HCT116 (cell line): Measurements from ENCODE around the gene TMEM94.

ENCODE experiments used
- CBX3 ChIP-seq: IDR thresholded peaks from 2 replicates; pipeline ENCODE4 v1.6.1; 2012; ENCODE audit warnings: low read depth
- CEBPB ChIP-seq: IDR thresholded peaks from 2 replicates; pipeline ENCODE4 v1.6.1; 2012; ENCODE audit warnings: low read depth
- EGR1 ChIP-seq: IDR thresholded peaks from 2 replicates; pipeline ENCODE4 v1.6.1; 2012; ENCODE audit warnings: low read depth
- EZH2 ChIP-seq: fragments of 200-600 bp; sonication (generic); IDR thresholded peaks from 2 replicates; pipeline ENCODE4 v1.6.1; 2017; ENCODE audit warnings: antibody characterized with exemption, mixed run types
- YY1 ChIP-seq: IDR thresholded peaks from 2 replicates; pipeline ENCODE4 v1.6.1; 2011; ENCODE audit warnings: low read length, low read depth, moderate library complexity, mild to moderate bottlenecking; ENCODE audit not compliant: insufficient replicate concordance; ENCODE audit errors: extremely low read depth
- TF ChIP-seq, protein P1 (sequence below): IDR thresholded peaks from 2 replicates; pipeline ENCODE4 v1.6.1; 2012
- TF ChIP-seq, protein P2 (sequence below), 3 experiments: fragments of 200-600 bp in 1 of 3; sonication (generic) in 1 of 3; IDR thresholded peaks in 2 of 3; conservative IDR thresholded peaks in 1 of 3; 2 replicates each; pipeline ENCODE4 v1.5.1; 2012 to 2017; ENCODE audit warnings: low read depth in 2 of 3, low read length in 2 of 3, antibody characterized with exemption in 1 of 3, borderline replicate concordance in 1 of 3, control low read depth in 1 of 3, mild to moderate bottlenecking in 1 of 3, mixed read lengths in 1 of 3, mixed run types in 1 of 3, moderate library complexity in 1 of 3; ENCODE audit not compliant: insufficient read depth in 1 of 3

DNA sequence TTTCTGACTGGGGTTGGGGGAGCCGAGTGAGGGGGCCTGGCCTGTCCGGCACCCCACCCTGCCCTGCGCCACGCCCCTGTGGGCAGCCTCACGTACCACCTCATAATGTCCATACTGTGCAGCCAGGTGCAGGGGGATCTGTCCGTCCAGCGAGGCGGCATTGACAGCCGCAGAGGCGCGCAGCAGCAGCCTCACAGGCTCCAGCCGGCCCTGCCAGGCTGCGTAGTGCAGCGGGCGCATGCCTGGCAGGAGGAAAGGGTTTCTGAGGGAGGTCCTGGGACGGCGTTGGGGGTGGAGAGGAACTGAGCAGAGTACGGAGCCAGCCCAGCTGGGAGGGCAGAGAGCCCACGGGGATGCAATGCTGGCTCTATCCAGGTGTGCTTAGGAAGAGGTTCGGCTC lies 50.5 kb downstream of the TMEM94 start:
- TF ChIP-seq, protein P1, sequence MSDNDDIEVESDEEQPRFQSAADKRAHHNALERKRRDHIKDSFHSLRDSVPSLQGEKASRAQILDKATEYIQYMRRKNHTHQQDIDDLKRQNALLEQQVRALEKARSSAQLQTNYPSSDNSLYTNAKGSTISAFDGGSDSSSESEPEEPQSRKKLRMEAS: no peak
- TF ChIP-seq, protein P2, sequence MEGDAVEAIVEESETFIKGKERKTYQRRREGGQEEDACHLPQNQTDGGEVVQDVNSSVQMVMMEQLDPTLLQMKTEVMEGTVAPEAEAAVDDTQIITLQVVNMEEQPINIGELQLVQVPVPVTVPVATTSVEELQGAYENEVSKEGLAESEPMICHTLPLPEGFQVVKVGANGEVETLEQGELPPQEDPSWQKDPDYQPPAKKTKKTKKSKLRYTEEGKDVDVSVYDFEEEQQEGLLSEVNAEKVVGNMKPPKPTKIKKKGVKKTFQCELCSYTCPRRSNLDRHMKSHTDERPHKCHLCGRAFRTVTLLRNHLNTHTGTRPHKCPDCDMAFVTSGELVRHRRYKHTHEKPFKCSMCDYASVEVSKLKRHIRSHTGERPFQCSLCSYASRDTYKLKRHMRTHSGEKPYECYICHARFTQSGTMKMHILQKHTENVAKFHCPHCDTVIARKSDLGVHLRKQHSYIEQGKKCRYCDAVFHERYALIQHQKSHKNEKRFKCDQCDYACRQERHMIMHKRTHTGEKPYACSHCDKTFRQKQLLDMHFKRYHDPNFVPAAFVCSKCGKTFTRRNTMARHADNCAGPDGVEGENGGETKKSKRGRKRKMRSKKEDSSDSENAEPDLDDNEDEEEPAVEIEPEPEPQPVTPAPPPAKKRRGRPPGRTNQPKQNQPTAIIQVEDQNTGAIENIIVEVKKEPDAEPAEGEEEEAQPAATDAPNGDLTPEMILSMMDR (IDR thresholded peaks at IDR 0.05 in 2 of 3, conservative IDR thresholded peaks at IDR 0.05 in 1 of 3; ENCODE audit: borderline replicate concordance in 1 of 3, insufficient read depth in 1 of 3, low read depth in 2 of 3, low read length in 2 of 3): no peak
- TF ChIP-seq EZH2 (no peak), YY1 (no peak), CEBPB (no peak), CBX3 (no peak), EGR1 (no peak)
